Neural crest cell (in vitro differentiated cells): ENCODE data around the gene HDGFL2. TPM values are rescaled to one million over a fixed set of nuclear protein-coding genes. Genes with fewer than 3 reads are reported as not detected.

Source experiments
- DNase-seq: peaks from one replicate; pipeline ENCODE4 v3.0.0; 2021; ENCODE audit warnings: low read depth, mixed read lengths, low spot score
- H3K27ac Mint-ChIP-seq: one replicate; pipeline ENCODE4 v1.8.0; 2021; ENCODE audit warnings: mild to moderate bottlenecking, mixed read lengths; ENCODE audit not compliant: unreplicated experiment
- H3K27me3 Mint-ChIP-seq: 2 replicates; pipeline ENCODE4 v1.8.0; 2021; ENCODE audit warnings: low read depth, mild to moderate bottlenecking, mixed read lengths
- H3K36me3 Mint-ChIP-seq: 2 replicates; pipeline ENCODE4 v1.8.0; 2021; ENCODE audit warnings: low read depth, mild to moderate bottlenecking, mixed read lengths
- H3K4me1 Mint-ChIP-seq: 2 replicates; pipeline ENCODE4 v1.8.0; 2021; ENCODE audit warnings: mixed read lengths
- H3K4me3 Mint-ChIP-seq: one replicate; pipeline ENCODE4 v1.8.0; 2021; ENCODE audit warnings: mild to moderate bottlenecking, mixed read lengths
- H3K9me3 Mint-ChIP-seq: 2 replicates; pipeline ENCODE4 v1.8.0; 2021; ENCODE audit warnings: mixed read lengths
- total RNA-seq: library from RNA; stranded (reverse); gene quantifications from 2 replicates; pipeline ENCODE4 v1.2.1, GENCODE V29; 2021
- TF ChIP-seq, protein P1 (sequence below): fragments of 200-600 bp; sonication (generic); conservative IDR thresholded peaks from 2 replicates; pipeline ENCODE4 v1.5.0; 2021; ENCODE audit warnings: antibody characterized with exemption, mild to moderate bottlenecking

Gene HDGFL2
- total RNA-seq, 1 donor from 2014 or later: 110 TPM

DNA sequence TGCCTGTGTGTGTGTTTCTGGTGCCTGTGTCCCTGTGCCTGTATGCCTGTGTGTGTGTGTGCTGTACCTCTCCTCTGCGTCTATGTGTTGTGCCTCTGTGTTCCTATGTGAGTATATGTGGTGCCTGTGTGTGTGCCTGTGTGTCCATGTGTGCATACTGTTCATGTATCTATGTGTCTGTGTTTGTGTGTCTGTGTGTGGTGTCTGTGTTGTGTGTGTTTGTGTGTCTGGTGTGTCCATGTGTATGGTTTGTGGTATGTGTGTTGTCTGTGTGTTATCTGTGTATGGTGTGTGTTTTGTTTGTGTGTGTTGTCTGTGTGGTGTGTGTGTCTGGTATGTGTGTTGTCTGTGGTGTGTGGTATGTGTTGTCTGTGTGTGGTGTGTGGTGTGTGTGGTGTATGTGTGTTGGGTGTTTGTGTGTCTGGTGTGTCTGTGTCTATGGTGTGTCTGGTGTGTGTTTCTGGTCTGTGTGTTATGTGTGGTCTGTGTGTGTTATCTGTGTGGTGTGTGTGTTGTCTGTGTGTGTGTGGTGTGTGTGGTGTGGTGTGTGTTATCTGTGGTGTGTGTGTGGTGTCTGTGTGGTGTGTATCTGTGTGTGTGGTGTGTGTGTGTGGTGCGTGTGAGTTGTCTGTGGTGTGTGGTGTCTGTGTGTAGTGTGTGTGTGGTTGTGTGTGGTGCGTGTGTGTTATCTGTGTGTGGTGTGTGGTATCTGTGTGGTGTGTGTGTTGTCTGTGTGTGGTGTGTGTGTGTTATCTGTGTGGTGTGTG lies 20.4 kb downstream of the HDGFL2 start:
- DNase-seq: no peak
- no peaks in the 10 kb centered on the region for H3K4me1 Mint-ChIP-seq
- H3K9me3 Mint-ChIP-seq: no peaks in the 10 kb centered on the region
- peaks cover 7% of the 10 kb centered on the region for H3K36me3 Mint-ChIP-seq
- TF ChIP-seq, protein P1, sequence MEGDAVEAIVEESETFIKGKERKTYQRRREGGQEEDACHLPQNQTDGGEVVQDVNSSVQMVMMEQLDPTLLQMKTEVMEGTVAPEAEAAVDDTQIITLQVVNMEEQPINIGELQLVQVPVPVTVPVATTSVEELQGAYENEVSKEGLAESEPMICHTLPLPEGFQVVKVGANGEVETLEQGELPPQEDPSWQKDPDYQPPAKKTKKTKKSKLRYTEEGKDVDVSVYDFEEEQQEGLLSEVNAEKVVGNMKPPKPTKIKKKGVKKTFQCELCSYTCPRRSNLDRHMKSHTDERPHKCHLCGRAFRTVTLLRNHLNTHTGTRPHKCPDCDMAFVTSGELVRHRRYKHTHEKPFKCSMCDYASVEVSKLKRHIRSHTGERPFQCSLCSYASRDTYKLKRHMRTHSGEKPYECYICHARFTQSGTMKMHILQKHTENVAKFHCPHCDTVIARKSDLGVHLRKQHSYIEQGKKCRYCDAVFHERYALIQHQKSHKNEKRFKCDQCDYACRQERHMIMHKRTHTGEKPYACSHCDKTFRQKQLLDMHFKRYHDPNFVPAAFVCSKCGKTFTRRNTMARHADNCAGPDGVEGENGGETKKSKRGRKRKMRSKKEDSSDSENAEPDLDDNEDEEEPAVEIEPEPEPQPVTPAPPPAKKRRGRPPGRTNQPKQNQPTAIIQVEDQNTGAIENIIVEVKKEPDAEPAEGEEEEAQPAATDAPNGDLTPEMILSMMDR: no peak
- H3K27me3 Mint-ChIP-seq: no peaks in the 10 kb centered on the region
- no peak overlapping the region for H3K27ac Mint-ChIP-seq
- no peak overlapping the region for H3K4me3 Mint-ChIP-seq

DNA sequence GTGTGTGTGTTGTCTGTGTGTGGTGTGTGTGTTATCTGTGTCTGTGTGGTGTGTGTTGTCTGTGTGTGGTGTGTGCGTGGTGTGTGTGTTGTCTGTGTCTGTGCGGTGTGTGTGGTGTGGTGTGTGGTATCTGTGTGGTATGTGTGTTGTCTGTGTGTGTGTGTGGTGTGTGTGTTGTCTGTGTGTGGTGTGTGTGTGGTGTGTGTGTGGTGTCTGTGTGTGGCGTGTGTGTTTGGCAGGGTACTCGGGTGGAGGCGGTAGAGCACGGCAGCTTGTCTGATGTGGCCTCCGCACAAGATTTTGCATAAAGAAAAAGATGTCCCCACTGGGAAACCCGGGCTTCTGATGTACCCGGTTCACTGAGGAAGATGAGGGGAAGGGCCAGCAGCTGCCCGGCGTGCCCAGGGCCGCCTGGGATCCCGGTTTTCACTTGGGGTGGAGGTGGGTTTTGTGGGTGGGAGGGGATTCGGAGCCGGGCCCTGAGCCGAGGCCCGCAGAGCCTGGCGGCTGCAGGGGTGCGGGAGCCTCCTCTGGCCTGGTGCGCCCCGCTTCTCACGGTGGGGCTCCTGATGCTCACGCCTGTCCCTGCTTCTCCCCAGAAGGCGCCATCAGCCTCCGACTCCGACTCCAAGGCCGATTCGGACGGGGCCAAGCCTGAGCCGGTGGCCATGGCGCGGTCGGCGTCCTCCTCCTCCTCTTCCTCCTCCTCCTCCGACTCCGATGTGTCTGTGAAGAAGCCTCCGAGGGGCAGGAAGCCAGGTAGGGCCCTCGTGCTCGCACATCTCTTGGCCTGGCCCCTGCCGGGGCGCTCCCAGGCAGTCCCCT lies 21.2 kb downstream of the HDGFL2 start:
- Mint-ChIP-seq H3K9me3 (no peaks in the 10 kb centered on the region), H3K27ac (no peak overlapping the region), H3K4me3 (no peak overlapping the region), H3K27me3 (no peaks in the 10 kb centered on the region), H3K36me3 (peaks cover 7% of the 10 kb centered on the region), H3K4me1 (no peaks in the 10 kb centered on the region)
- DNase-seq: no peak
- TF ChIP-seq, protein P1: no peak

DNA sequence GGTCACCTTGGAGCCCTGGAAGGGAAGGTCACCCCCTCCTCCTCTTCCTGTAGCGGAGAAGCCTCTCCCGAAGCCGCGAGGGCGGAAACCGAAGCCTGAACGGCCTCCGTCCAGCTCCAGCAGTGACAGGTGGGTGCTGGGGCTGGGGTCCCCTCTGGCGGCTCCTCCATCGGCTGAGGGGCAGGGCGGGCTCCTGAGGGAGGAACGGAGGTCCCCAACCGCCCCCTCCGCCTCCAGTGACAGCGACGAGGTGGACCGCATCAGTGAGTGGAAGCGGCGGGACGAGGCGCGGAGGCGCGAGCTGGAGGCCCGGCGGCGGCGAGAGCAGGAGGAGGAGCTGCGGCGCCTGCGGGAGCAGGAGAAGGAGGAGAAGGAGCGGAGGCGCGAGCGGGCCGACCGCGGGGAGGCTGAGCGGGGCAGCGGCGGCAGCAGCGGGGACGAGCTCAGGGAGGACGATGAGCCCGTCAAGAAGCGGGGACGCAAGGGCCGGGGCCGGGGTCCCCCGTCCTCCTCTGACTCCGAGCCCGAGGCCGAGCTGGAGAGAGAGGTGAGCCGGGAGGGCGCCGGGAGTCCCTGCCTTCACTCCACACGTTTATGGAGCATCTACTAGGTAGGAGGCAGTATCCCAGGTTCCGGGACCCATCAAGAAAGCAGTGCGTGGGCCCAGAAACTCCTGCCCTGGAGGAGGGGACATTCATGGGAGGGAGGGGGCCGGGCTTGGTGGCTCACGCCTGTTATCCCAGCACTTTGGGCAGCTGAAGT lies 22.0 kb downstream of the HDGFL2 start:
- no peaks in the 10 kb centered on the region for H3K27me3 Mint-ChIP-seq
- TF ChIP-seq, protein P1: no peak
- no peaks in the 10 kb centered on the region for H3K4me1 Mint-ChIP-seq
- H3K4me3 Mint-ChIP-seq: no peak overlapping the region
- DNase-seq: no peak
- H3K9me3 Mint-ChIP-seq: no peaks in the 10 kb centered on the region
- peaks cover 7% of the 10 kb centered on the region for H3K36me3 Mint-ChIP-seq
- no peak overlapping the region for H3K27ac Mint-ChIP-seq

DNA sequence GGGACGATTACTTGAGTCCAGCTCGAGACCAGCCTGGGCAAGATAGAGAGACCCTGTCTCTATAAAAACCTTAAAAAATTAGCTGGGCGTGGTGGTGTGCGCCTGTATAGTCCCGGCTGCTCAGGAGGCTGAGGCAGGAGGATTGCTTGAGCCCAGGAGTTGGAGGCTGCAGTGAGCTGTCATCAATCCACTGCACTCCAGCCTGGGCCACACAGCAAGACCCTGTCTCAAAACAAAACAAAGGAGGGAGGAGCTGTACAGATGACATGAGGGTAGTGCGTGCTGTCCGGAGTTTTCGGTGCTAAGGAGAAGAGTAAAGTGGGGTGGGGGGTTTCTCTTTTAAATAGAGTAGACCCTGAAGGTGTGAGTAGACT lies 22.6 kb downstream of the HDGFL2 start:
- Mint-ChIP-seq H3K27ac (no peak overlapping the region), H3K4me3 (no peak overlapping the region), H3K36me3 (peaks cover 6% of the 10 kb centered on the region), H3K4me1 (no peaks in the 10 kb centered on the region), H3K27me3 (no peaks in the 10 kb centered on the region), H3K9me3 (no peaks in the 10 kb centered on the region)
- TF ChIP-seq, protein P1: no peak
- DNase-seq: no peak

DNA sequence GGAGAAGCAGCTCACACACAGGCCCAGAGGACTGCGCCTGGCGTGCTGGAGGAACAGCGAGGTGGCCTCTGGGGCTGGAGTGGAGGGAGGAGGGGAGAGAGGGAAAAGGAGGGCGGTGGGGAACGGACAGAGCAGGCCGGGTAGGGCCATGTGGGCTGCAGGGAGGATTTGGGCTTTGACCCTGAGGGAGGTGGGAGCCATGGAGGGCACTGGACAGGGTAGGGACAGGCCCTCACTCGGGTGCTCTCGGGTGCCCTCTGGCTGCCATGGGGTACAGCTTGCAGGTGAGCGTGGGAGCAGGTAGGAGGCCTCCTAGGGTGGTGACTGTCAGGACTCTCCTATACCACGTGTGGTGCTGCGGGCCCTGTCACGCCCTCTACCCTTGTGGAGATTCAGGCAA lies 23.4 kb downstream of the HDGFL2 start:
- H3K36me3 Mint-ChIP-seq: peaks cover 1% of the 10 kb centered on the region
- no peak overlapping the region for H3K27ac Mint-ChIP-seq
- H3K4me3 Mint-ChIP-seq: no peak overlapping the region
- H3K9me3 Mint-ChIP-seq: no peaks in the 10 kb centered on the region
- no peaks in the 10 kb centered on the region for H3K27me3 Mint-ChIP-seq
- no peak for DNase-seq
- no peaks in the 10 kb centered on the region for H3K4me1 Mint-ChIP-seq
- TF ChIP-seq, protein P1: no peak
